H9 (cell line): ENCODE data around the gene C17orf75. TPM values are rescaled to one million over a fixed set of nuclear protein-coding genes. Genes with fewer than 3 reads are reported as not detected.

Source experiments
- DNase-seq: peaks from one replicate; pipeline ENCODE4 v3.0.0-alpha.2; 2017
- H2AFZ ChIP-seq: one replicate; pipeline ENCODE4 v1.6.1; 2013; ENCODE audit warnings: mild to moderate bottlenecking, low read length, control low read depth, moderate library complexity
- H2AK5ac ChIP-seq: 2 replicates; pipeline ENCODE4 v1.6.1; 2013; ENCODE audit warnings: low read length, control low read depth, mixed read lengths; ENCODE audit not compliant: insufficient read length
- H2BK120ac ChIP-seq: one replicate; pipeline ENCODE4 v1.6.1; 2013; ENCODE audit warnings: low read depth, mild to moderate bottlenecking, low read length, control low read depth, inconsistent platforms; ENCODE audit not compliant: poor library complexity, severe bottlenecking
- H2BK12ac ChIP-seq: 2 replicates; pipeline ENCODE4 v1.6.1; 2013; ENCODE audit warnings: low read length, control low read depth, mixed read lengths, low read depth; ENCODE audit not compliant: insufficient read length
- H2BK15ac ChIP-seq: 2 replicates; pipeline ENCODE4 v1.6.1; 2013; ENCODE audit warnings: low read depth, low read length, control low read depth
- H2BK20ac ChIP-seq: one replicate; pipeline ENCODE4 v1.6.1; 2013; ENCODE audit warnings: low read depth, mild to moderate bottlenecking, low read length, control low read depth, inconsistent platforms; ENCODE audit not compliant: poor library complexity, severe bottlenecking
- H2BK5ac ChIP-seq: 2 replicates; pipeline ENCODE4 v1.6.1; 2013; ENCODE audit warnings: low read length, control low read depth, mixed read lengths; ENCODE audit not compliant: insufficient read length
- H3K14ac ChIP-seq: 2 replicates; pipeline ENCODE4 v1.6.1; 2013; ENCODE audit warnings: low read length, control low read depth; ENCODE audit not compliant: insufficient read depth
- H3K18ac ChIP-seq: 2 replicates; pipeline ENCODE4 v1.6.1; 2013; ENCODE audit warnings: low read depth, mild to moderate bottlenecking, mixed read lengths, low read length, control low read depth; ENCODE audit not compliant: insufficient read length
- H3K23ac ChIP-seq: 2 replicates; pipeline ENCODE4 v1.6.1; 2013; ENCODE audit warnings: low read length, control low read depth, mixed read lengths, low read depth; ENCODE audit not compliant: insufficient read length
- H3K23me2 ChIP-seq: 2 replicates; pipeline ENCODE4 v1.6.1; 2013; ENCODE audit warnings: low read depth, mild to moderate bottlenecking, mixed read lengths, low read length, control low read depth; ENCODE audit not compliant: insufficient read length, poor library complexity, severe bottlenecking
- H3K27ac ChIP-seq: 2 replicates; pipeline ENCODE4 v1.5.1; 2013; ENCODE audit warnings: low read length, control low read depth, mixed read lengths, low read depth; ENCODE audit not compliant: insufficient read length
- H3K27me3 ChIP-seq: 2 replicates; pipeline ENCODE4 v1.6.1; 2013; ENCODE audit warnings: low read length, control low read depth, inconsistent platforms; ENCODE audit not compliant: insufficient read depth
- H3K4ac ChIP-seq: 2 replicates; pipeline ENCODE4 v1.6.1; 2013; ENCODE audit warnings: low read depth, mild to moderate bottlenecking, control low read depth, inconsistent platforms, low read length, moderate library complexity
- H3K4me1 ChIP-seq: 2 replicates; pipeline ENCODE4 v1.6.1; 2013; ENCODE audit warnings: low read length, control low read depth, inconsistent platforms; ENCODE audit not compliant: insufficient read depth
- H3K4me2 ChIP-seq: 2 replicates; pipeline ENCODE4 v1.6.1; 2013; ENCODE audit warnings: low read length, control low read depth, mixed read lengths; ENCODE audit not compliant: insufficient read length, insufficient read depth
- H3K56ac ChIP-seq: 2 replicates; pipeline ENCODE4 v1.6.1; 2013; ENCODE audit warnings: low read depth, mild to moderate bottlenecking, mixed read lengths, low read length, control low read depth; ENCODE audit not compliant: insufficient read length
- H3K79me1 ChIP-seq: 2 replicates; pipeline ENCODE4 v1.6.1; 2013; ENCODE audit warnings: low read depth, mild to moderate bottlenecking, moderate library complexity, low read length, control low read depth, inconsistent platforms; ENCODE audit not compliant: insufficient read depth, poor library complexity, severe bottlenecking
- H3K79me2 ChIP-seq: 2 replicates; pipeline ENCODE4 v1.6.1; 2013; ENCODE audit warnings: low read length, control low read depth, inconsistent platforms; ENCODE audit not compliant: insufficient read depth
- H3K9ac ChIP-seq: 2 replicates; pipeline ENCODE4 v1.6.1; 2013; ENCODE audit warnings: low read length, control low read depth, mixed read lengths; ENCODE audit not compliant: insufficient read length; ENCODE audit errors: extremely low read depth
- H3K9me3 ChIP-seq: one replicate; pipeline ENCODE4 v1.6.1; 2013; ENCODE audit warnings: low read depth, low read length, inconsistent platforms; ENCODE audit not compliant: control insufficient read depth
- H3T11ph ChIP-seq: one replicate; pipeline ENCODE4 v1.6.1; 2013; ENCODE audit warnings: mild to moderate bottlenecking, low read length, control low read depth, inconsistent platforms
- H4K20me1 ChIP-seq: one replicate; pipeline ENCODE4 v1.6.1; 2013; ENCODE audit not compliant: control insufficient read depth, insufficient read length, insufficient read depth
- H4K5ac ChIP-seq: 2 replicates; pipeline ENCODE4 v1.6.1; 2013; ENCODE audit warnings: low read depth, mild to moderate bottlenecking, mixed read lengths, low read length, control low read depth; ENCODE audit not compliant: insufficient read length
- H4K8ac ChIP-seq: replicated peaks from 2 replicates; pipeline ENCODE4 v1.6.1; 2013; ENCODE audit warnings: low read length, control low read depth, mixed read lengths, low read depth; ENCODE audit not compliant: insufficient read length
- H4K91ac ChIP-seq: 2 replicates; pipeline ENCODE4 v1.6.1; 2013; ENCODE audit warnings: low read depth, mild to moderate bottlenecking, moderate library complexity, mixed read lengths, low read length, control low read depth; ENCODE audit not compliant: insufficient read length
- H3K27ac Mint-ChIP-seq, 3 experiments: 2 replicates in 2 of 3; 3 replicates in 1 of 3; pipeline ENCODE4 v1.8.0; 2020 to 2021; ENCODE audit warnings: mixed read lengths in 3 of 3, mild to moderate bottlenecking in 1 of 3, moderate library complexity in 1 of 3
- H3K27me3 Mint-ChIP-seq: 2 replicates; pipeline ENCODE4 v1.8.0; 2021; ENCODE audit warnings: low read depth, mild to moderate bottlenecking, moderate library complexity, mixed read lengths
- H3K36me3 Mint-ChIP-seq, 3 experiments: 2 replicates in 2 of 3; 3 replicates in 1 of 3; pipeline ENCODE4 v1.8.0; 2020 to 2021; ENCODE audit warnings: low read depth in 3 of 3, mixed read lengths in 3 of 3; ENCODE audit not compliant: insufficient read depth in 1 of 3
- H3K4me1 Mint-ChIP-seq, 2 experiments: 2 replicates each; pipeline ENCODE4 v1.8.0; 2020; ENCODE audit warnings: mixed read lengths in 2 of 2
- H3K4me3 Mint-ChIP-seq, 2 experiments: 2 replicates in 1 of 2; 3 replicates in 1 of 2; pipeline ENCODE4 v1.8.0; 2020 to 2021; ENCODE audit warnings: mild to moderate bottlenecking in 2 of 2, mixed read lengths in 2 of 2, moderate library complexity in 1 of 2
- H3K9me3 Mint-ChIP-seq, 2 experiments: 2 replicates in 1 of 2; 3 replicates in 1 of 2; pipeline ENCODE4 v1.8.0; 2020; ENCODE audit warnings: mild to moderate bottlenecking in 2 of 2, mixed read lengths in 2 of 2, moderate library complexity in 1 of 2
- CTCF ChIP-seq: fragments of 200-600 bp; sonication (generic); conservative IDR thresholded peaks from 3 replicates; pipeline ENCODE4 v1.8.0; 2021; ENCODE audit warnings: antibody characterized with exemption, mild to moderate bottlenecking
- WGBS: extraction: QIAGEN DNeasy Blood & Tissue Kit; methylation state at CpG from one replicate; pipeline ENCODE4 v1.1.7; 2013; ENCODE audit warnings: missing lambda C conversion rate, low lambda C conversion rate, mixed read lengths; ENCODE audit not compliant: insufficient read length; ENCODE audit errors: extremely low coverage; 5-methylcytosine and 5-hydroxymethylcytosine counted together
- total RNA-seq: library from RNA; stranded (reverse); gene quantifications from 2 replicates; pipeline ENCODE4 v1.2.1, GENCODE V29; 2021

C17orf75 gene
- total RNA-seq, 1 experiment from 2014 or later: 40.4 TPM

- H3K79me2 ChIP-seq: no peaks in the 10 kb centered on the region
- no peak overlapping the region for H2AK5ac ChIP-seq
- no peaks in the 10 kb centered on the region for H4K20me1 ChIP-seq
- H4K91ac ChIP-seq: no peak overlapping the region
- H3K27me3 ChIP-seq: no peaks in the 10 kb centered on the region
- no peak overlapping the region for H3K4ac ChIP-seq
- no peak overlapping the region for H2BK15ac ChIP-seq
- no CpG with 5 or more reads among the region's 11 CpGs for WGBS
- H4K5ac ChIP-seq: no peak overlapping the region
- H2BK5ac ChIP-seq: no peak overlapping the region
- no peak overlapping the region for H3K9ac ChIP-seq
- Mint-ChIP-seq H3K9me3 (no peaks in the 10 kb centered on the region), H3K27ac (peak overlapping the region; percentile 70 to 90 (median 78); a peak in 6 of 7 replicates), H3K4me1 (peaks cover 22 to 26% of the 10 kb centered on the region in 2 experiments), H3K4me3 (no peak overlapping the region), H3K27me3 (no peaks in the 10 kb centered on the region), H3K36me3 (peaks cover 0 to 19% (median 7%) of the 10 kb centered on the region in 3 experiments; a peak in 6 of 7 replicates)
- no peak overlapping the region for H2AFZ ChIP-seq
- H2BK120ac ChIP-seq: no peak overlapping the region
- H3K27ac ChIP-seq: no peak overlapping the region
- H4K8ac ChIP-seq: no peak overlapping the region
- H3K4me2 ChIP-seq: no peak overlapping the region
- no peak overlapping the region for H3T11ph ChIP-seq
- no peak overlapping the region for H2BK20ac ChIP-seq
- H3K18ac ChIP-seq: no peak overlapping the region
- no peak for TF ChIP-seq CTCF
- H3K79me1 ChIP-seq: no peaks in the 10 kb centered on the region
- DNase-seq: no peak
- H3K23ac ChIP-seq: no peak overlapping the region
- H3K9me3 ChIP-seq: no peaks in the 10 kb centered on the region
- H3K14ac ChIP-seq: peak overlapping the region; percentile 44; the same call in 1 of the 2 replicates
- no peaks in the 10 kb centered on the region for H3K23me2 ChIP-seq
- H3K4me1 ChIP-seq: no peaks in the 10 kb centered on the region; the same call in 1 of the 2 replicates
- H3K56ac ChIP-seq: no peak overlapping the region
- H2BK12ac ChIP-seq: no peak overlapping the region
Observed at GRCh38 chr17:32323811-32324491, 18.0 kb downstream of the C17orf75 start.
